Lower leg skin (tissue), 3 donors: Measurements from ENCODE around the gene SHISA5.

ENCODE experiments used
- CTCF ChIP-seq, 3 donors: fragments of 450-650 bp; IDR thresholded peaks; one replicate each; pipeline ENCODE4 v1.5.1; 2016; ENCODE audit warnings: antibody characterized with exemption in 3 of 3, mild to moderate bottlenecking in 3 of 3, moderate library complexity in 2 of 3
- POLR2A ChIP-seq, 2 donors: fragments of 450-650 bp; IDR thresholded peaks; one replicate each; pipeline ENCODE4 v1.6.1; 2016 to 2017; ENCODE audit warnings: antibody characterized with exemption in 2 of 2, mild to moderate bottlenecking in 1 of 2, moderate library complexity in 1 of 2

- no peak for TF ChIP-seq POLR2A (IDR thresholded peaks at IDR 0.05)
- peak in 1 of 3 donors; percentile 70 for TF ChIP-seq CTCF (IDR thresholded peaks at IDR 0.05)
Observed at GRCh38 chr3:48429960-48430707, 73.8 kb downstream of the SHISA5 start, which contains the start of gene PLXNB1.
